PC-3 (cell line): ENCODE results near the gene STARD9. TPM values are rescaled to one million over a fixed set of nuclear protein-coding genes. Genes with fewer than 3 reads are reported as not detected.

Experiments used
- ATAC-seq: fragments of 200-7000 bp; cut with Tn5 transposase; 2 replicates; pipeline ENCODE4 v1.9.1; 2020; ENCODE audit warnings: mild to moderate bottlenecking, moderate library complexity
- BruUV-seq: library from RNA; stranded (reverse); fragments of 400-500 nt; replicated peaks from 2 replicates; lab custom pipeline; 2021; lab: Mats Ljungman, UMichigan
- CTCF ChIA-PET: fragments of 300-600 bp; sonication (Branson Sonifier 250); formaldehyde crosslinking; loops from one replicate; lab custom pipeline; 2022; ENCODE audit warnings: antibody characterized with exemption; lab: Charles Lee
- POLR2A ChIA-PET: fragments of 300-600 bp; sonication (Branson Sonifier 250); formaldehyde crosslinking; loops from one replicate; lab custom pipeline; 2022; ENCODE audit warnings: antibody characterized with exemption; ENCODE audit not compliant: unreplicated experiment; lab: Charles Lee
- DNase-seq: peaks from one replicate; pipeline ENCODE4 v3.0.0-alpha.2; 2015
- H2AFZ ChIP-seq: fragments of 300-600 bp; sonication (generic); 2 replicates; pipeline ENCODE4 v1.6.0; 2016; ENCODE audit warnings: antibody characterized with exemption, low read length
- H3F3A ChIP-seq: fragments of 300-600 bp; sonication (generic); one replicate; pipeline ENCODE4 v1.6.0; 2017; ENCODE audit warnings: antibody characterized with exemption, low read length, control low read depth, mild to moderate bottlenecking; ENCODE audit not compliant: unreplicated experiment
- H3K27ac ChIP-seq: fragments of 300-600 bp; sonication (generic); 2 replicates; pipeline ENCODE4 v1.5.1; 2016; ENCODE audit warnings: mild to moderate bottlenecking, low read length
- H3K27me3 ChIP-seq: fragments of 300-600 bp; sonication (generic); 2 replicates; pipeline ENCODE4 v1.6.1; 2016; ENCODE audit warnings: low read length, mixed read lengths
- H3K36me3 ChIP-seq: fragments of 300-600 bp; sonication (generic); 2 replicates; pipeline ENCODE4 v1.6.1; 2016; ENCODE audit warnings: low read depth, mixed run types, low read length, mixed read lengths
- H3K4me1 ChIP-seq: fragments of 300-600 bp; sonication (generic); 2 replicates; pipeline ENCODE4 v1.5.1; 2016; ENCODE audit warnings: low read length; ENCODE audit not compliant: insufficient read depth
- H3K4me2 ChIP-seq: fragments of 300-600 bp; sonication (generic); 2 replicates; pipeline ENCODE4 v1.6.0; 2016; ENCODE audit warnings: low read length
- H3K4me3 ChIP-seq: fragments of 300-600 bp; sonication (generic); 2 replicates; pipeline ENCODE4 v1.5.1; 2016; ENCODE audit warnings: mild to moderate bottlenecking, low read length, mixed read lengths
- H3K79me2 ChIP-seq: fragments of 300-600 bp; sonication (generic); 2 replicates; pipeline ENCODE4 v1.6.1; 2017; ENCODE audit warnings: low read length, mixed read lengths
- H3K9ac ChIP-seq: fragments of 300-600 bp; sonication (generic); 2 replicates; pipeline ENCODE4 v1.6.0; 2016; ENCODE audit warnings: mild to moderate bottlenecking, low read length
- H3K9me2 ChIP-seq: fragments of 300-600 bp; sonication (generic); replicated peaks from 2 replicates; pipeline ENCODE4 v1.6.1; 2016; ENCODE audit warnings: mixed run types, low read length, mixed read lengths
- H3K9me3 ChIP-seq: fragments of 300-600 bp; sonication (generic); 2 replicates; pipeline ENCODE4 v1.6.1; 2016; ENCODE audit warnings: low read length, mixed read lengths
- H4K20me1 ChIP-seq: fragments of 300-600 bp; sonication (generic); 2 replicates; pipeline ENCODE4 v1.6.1; 2016; ENCODE audit warnings: low read length, mixed read lengths
- EZH2 ChIP-seq: fragments of 300-600 bp; sonication (generic); IDR thresholded peaks from one replicate; pipeline ENCODE4 v1.6.1; 2017; ENCODE audit warnings: antibody characterized with exemption, mild to moderate bottlenecking, low read length; ENCODE audit not compliant: unreplicated experiment
- EZH2phosphoT487 ChIP-seq: fragments of 300-600 bp; sonication (generic); IDR thresholded peaks from 2 replicates; pipeline ENCODE4 v1.6.1; 2018; ENCODE audit warnings: mild to moderate bottlenecking, antibody characterized with exemption, low read length, borderline replicate concordance
- intact Hi-C: fragments of 100-400 bp; cut with micrococcal nuclease; formaldehyde crosslinking; loops from 2 replicates; pipeline ENCODE4 v1.9.0; 2023
- total RNA-seq: library from RNA; depleted of rRNA; stranded (reverse); fragments of >200 nt; gene quantifications from 2 replicates; pipeline ENCODE4 v1.2.3, GENCODE V29; 2014
- TF ChIP-seq, protein P1 (sequence below): fragments of 300-600 bp; sonication (generic); conservative IDR thresholded peaks from 2 replicates; pipeline ENCODE4 v1.5.1; 2017; ENCODE audit warnings: antibody characterized with exemption, low read depth, mild to moderate bottlenecking, low read length

The STARD9 gene
- total RNA-seq, 1 experiment from 2014 or later = 5.0 TPM

DNA sequence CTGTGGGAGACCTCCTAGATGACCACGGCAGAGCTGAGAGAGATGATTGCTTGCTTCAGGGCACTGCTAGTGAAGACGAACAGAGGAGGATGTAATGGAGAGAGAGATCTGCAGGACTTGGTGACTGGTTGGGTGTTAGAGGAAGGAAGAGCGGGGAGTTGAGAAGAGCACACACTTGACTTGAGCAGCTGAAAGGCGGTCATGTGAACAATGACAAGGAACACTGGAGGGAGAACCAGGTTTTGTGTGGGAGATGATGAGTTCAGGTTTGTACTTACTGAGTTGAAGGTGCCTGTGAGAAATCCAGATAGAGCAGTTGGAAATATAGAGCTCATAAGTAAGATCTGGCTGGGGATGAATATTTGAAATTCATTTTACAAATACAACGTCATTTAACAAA is 121.2 kb downstream of the STARD9 start:
- Histone ChIP-seq H2AFZ (no peak overlapping the region), H3K79me2 (no peaks in the 10 kb centered on the region), H3K27me3 (no peaks in the 10 kb centered on the region), H3K4me1 (no peaks in the 10 kb centered on the region), H4K20me1 (no peaks in the 10 kb centered on the region), H3K36me3 (peaks cover 7% of the 10 kb centered on the region; the same call in 1 of the 2 replicates), H3K9me2 (no peaks in the 10 kb centered on the region), H3K9me3 (no peaks in the 10 kb centered on the region), H3K9ac (no peak overlapping the region), H3K4me2 (no peak overlapping the region), H3K4me3 (no peak overlapping the region), H3F3A (no peaks in the 10 kb centered on the region), H3K27ac (no peak overlapping the region)
- POLR2A ChIA-PET = no interaction called here
- CTCF ChIA-PET = no interaction called here
- BruUV-seq = no TSS peak
- TF ChIP-seq EZH2 = no peak
- DNase-seq (no peak), ATAC-seq (no peak)
- intact Hi-C loops = no loop called here

DNA sequence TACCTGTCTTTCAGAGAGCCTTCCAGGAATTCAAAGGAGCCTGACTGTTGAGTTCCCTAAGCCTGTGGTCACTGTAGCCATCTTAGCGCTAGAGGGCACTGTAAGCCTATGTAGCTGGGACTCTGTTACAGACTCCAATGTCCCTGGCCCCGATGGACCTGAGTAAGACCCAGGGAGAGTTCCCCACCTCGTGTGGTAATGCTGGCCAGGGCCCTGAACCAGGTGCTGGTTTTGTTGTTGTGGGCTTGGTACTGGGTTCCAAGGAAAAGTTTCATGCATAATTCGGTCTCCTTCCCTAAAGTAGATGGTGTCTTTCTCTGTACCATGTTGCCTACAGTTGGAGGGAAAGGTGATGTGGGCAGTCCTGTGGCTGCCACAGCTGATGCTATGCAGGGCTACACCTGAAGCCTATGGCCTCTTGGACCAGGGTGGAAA is 129.1 kb downstream of the STARD9 start:
- Histone ChIP-seq H3K9me3 (no peaks in the 10 kb centered on the region), H3K4me3 (no peak overlapping the region), H4K20me1 (no peaks in the 10 kb centered on the region), H3K79me2 (no peaks in the 10 kb centered on the region), H3K4me1 (peaks cover 22% of the 10 kb centered on the region), H3K9ac (no peak overlapping the region), H3K4me2 (no peak overlapping the region), H3K36me3 (peaks cover 7% of the 10 kb centered on the region; the same call in 1 of the 2 replicates), H2AFZ (0 out of 2 replicates have a peak overlapping the region, but pooled peaks have one; percentile 27), H3K9me2 (no peaks in the 10 kb centered on the region), H3K27ac (no peak overlapping the region), H3F3A (no peaks in the 10 kb centered on the region), H3K27me3 (no peaks in the 10 kb centered on the region)
- POLR2A ChIA-PET = no interaction called here
- intact Hi-C loops = loop anchor here (1.0 to 10.0 kb wide), 3 partner anchors 19 to 480 kb away; partner anchors contain the start of gene CCNDBP1
- DNase-seq = peak; percentile 90
- no TSS peak for BruUV-seq
- TF ChIP-seq EZH2 (no peak), EZH2phosphoT487 (no peak)
- TF ChIP-seq, protein P1, sequence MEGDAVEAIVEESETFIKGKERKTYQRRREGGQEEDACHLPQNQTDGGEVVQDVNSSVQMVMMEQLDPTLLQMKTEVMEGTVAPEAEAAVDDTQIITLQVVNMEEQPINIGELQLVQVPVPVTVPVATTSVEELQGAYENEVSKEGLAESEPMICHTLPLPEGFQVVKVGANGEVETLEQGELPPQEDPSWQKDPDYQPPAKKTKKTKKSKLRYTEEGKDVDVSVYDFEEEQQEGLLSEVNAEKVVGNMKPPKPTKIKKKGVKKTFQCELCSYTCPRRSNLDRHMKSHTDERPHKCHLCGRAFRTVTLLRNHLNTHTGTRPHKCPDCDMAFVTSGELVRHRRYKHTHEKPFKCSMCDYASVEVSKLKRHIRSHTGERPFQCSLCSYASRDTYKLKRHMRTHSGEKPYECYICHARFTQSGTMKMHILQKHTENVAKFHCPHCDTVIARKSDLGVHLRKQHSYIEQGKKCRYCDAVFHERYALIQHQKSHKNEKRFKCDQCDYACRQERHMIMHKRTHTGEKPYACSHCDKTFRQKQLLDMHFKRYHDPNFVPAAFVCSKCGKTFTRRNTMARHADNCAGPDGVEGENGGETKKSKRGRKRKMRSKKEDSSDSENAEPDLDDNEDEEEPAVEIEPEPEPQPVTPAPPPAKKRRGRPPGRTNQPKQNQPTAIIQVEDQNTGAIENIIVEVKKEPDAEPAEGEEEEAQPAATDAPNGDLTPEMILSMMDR = peak; percentile 97
- peak; percentile 94 for ATAC-seq
- CTCF ChIA-PET = no interaction called here

DNA sequence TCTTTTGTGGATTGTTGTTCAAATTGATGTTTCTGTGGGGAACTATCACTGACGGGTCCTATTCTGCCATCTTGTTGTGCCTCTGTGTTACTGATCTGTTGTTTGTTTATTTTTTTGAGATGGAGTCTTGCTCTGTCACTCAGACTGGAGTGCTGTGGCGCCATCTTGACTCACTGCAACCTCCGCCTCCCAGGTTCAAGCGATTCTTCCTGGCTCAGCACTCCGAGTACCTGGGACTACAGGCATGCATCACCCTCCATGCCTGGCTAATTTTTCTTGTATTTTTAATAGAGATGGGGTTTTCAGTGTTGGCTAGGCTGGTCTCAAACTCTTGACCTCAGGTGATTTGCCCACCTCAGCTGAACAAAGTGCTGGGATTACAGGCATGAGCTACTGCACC is 129.9 kb downstream of the STARD9 start:
- Histone ChIP-seq H4K20me1 (no peaks in the 10 kb centered on the region), H3F3A (no peaks in the 10 kb centered on the region), H3K36me3 (peaks cover 3% of the 10 kb centered on the region; the same call in 1 of the 2 replicates), H3K9me3 (no peaks in the 10 kb centered on the region), H2AFZ (no peak overlapping the region), H3K4me3 (no peak overlapping the region), H3K4me2 (no peak overlapping the region), H3K4me1 (peaks cover 22% of the 10 kb centered on the region), H3K27me3 (no peaks in the 10 kb centered on the region), H3K79me2 (no peaks in the 10 kb centered on the region), H3K9me2 (no peaks in the 10 kb centered on the region), H3K9ac (no peak overlapping the region), H3K27ac (no peak overlapping the region)
- DNase-seq (no peak), ATAC-seq (no peak)
- POLR2A ChIA-PET = no interaction called here
- no TSS peak for BruUV-seq
- TF ChIP-seq EZH2phosphoT487 (no peak), EZH2 (no peak)
- intact Hi-C loops = loop anchor here (10.0 kb wide), 1 partner anchor 479 kb away; the partner anchor contains the start of gene CCNDBP1
- CTCF ChIA-PET = interaction anchor here (0.6 kb wide), 1 partner anchor 222 kb away, joined by 5 read pairs; no protein-coding TSS in a partner anchor
